ENCODE data around the gene RNF187. TPM values are rescaled to one million over a fixed set of nuclear protein-coding genes. Genes with fewer than 3 reads are reported as not detected.

The RNF187 gene
- total RNA-seq, 6 experiments from 2014 or later = 43.9 to 66.6 (median 56.3) TPM

- no peak for TF ChIP-seq CTCF (IDR thresholded peaks at IDR 0.05)
- no peak for TF ChIP-seq POLR2A (IDR thresholded peaks at IDR 0.05)
- H3K4me1 ChIP-seq = no peaks in the 10 kb centered on the region
- DNase-seq = no peak
- no peak for ATAC-seq
- peaks cover 0 to 24% (median 11%) of the 10 kb centered on the region in 4 donors for H3K36me3 ChIP-seq
- intact Hi-C loops (cut with DNase I) = no loop called here
- 74% methylated on average over 3 of the region's 3 CpGs for WGBS (ENCODE audit: insufficient coverage, low coverage, low lambda C conversion rate, missing lambda C conversion rate)
- H3K27me3 ChIP-seq = no peaks in the 10 kb centered on the region
- no peak overlapping the region for H3K27ac ChIP-seq
- no peaks in the 10 kb centered on the region for H3K9me3 ChIP-seq
- H3K4me3 ChIP-seq = no peak overlapping the region
Measured at GRCh38 chr1:228496494-228496893, 9.3 kb downstream of the RNF187 start.

- Histone ChIP-seq H3K36me3 (peaks cover 0 to 19% (median 11%) of the 10 kb centered on the region in 4 donors), H3K27ac (no peak overlapping the region), H3K4me1 (no peaks in the 10 kb centered on the region), H3K9me3 (no peaks in the 10 kb centered on the region), H3K27me3 (no peaks in the 10 kb centered on the region), H3K4me3 (no peak overlapping the region)
- intact Hi-C loops (cut with DNase I) = no loop called here
- TF ChIP-seq POLR2A (IDR thresholded peaks at IDR 0.05) (no peak), CTCF (IDR thresholded peaks at IDR 0.05) (no peak)
- 83% methylated on average over 5 of the region's 5 CpGs for WGBS (ENCODE audit: insufficient coverage, low coverage, low lambda C conversion rate, missing lambda C conversion rate)
- peak in 1 of 3 donors; percentile 22 for DNase-seq
- ATAC-seq = no peak
Measured at GRCh38 chr1:228497206-228497605, 10.0 kb downstream of the RNF187 start.

GRCh38 chr1:228497817-228498216 is 10.6 kb downstream of the RNF187 start:
- ATAC-seq = no peak
- intact Hi-C loops (cut with DNase I) = no loop called here
- peak in 1 of 3 donors; percentile 21 for DNase-seq
- H3K4me1 ChIP-seq = no peaks in the 10 kb centered on the region
- H3K9me3 ChIP-seq = no peaks in the 10 kb centered on the region
- WGBS (ENCODE audit: insufficient coverage, low coverage, low lambda C conversion rate, missing lambda C conversion rate) = 83% methylated on average over 8 of the region's 8 CpGs
- H3K36me3 ChIP-seq = peaks cover 0 to 19% (median 9%) of the 10 kb centered on the region in 4 donors
- H3K27ac ChIP-seq = no peak overlapping the region
- no peaks in the 10 kb centered on the region for H3K27me3 ChIP-seq
- H3K4me3 ChIP-seq = no peak overlapping the region
- TF ChIP-seq CTCF (IDR thresholded peaks at IDR 0.05) = no peak
- no peak for TF ChIP-seq POLR2A (IDR thresholded peaks at IDR 0.05)

DNA sequence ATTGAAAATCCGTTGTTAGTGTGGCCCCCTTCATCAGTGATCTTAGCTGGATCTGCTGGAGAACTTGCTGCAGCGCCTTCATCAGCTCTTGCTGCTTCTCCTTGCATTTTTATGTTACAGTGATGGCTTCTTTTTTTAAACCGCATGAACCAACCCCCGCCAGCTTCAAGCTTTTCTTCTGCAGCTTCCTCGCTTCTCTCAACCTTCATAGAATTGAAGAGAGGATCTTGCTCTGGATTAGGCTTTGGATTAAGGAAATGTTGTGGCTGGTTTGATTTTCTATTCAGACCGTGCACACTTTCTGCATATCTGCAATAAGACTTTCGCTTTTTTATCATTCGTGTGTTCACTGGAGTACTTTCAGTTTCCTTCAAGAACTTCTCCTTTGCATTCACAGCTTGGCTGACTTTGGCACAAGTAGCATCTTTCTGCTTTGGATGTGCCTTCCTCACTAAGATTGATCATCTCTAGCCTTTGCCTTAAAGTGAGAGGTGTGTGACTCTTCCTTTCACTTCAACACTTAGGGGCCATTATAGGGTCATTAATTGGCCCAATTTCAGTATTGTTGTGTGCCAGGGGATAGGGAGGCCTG is 13.1 kb downstream of the RNF187 start:
- 60% methylated on average over 7 of the region's 8 CpGs for WGBS (ENCODE audit: insufficient coverage, low coverage, low lambda C conversion rate, missing lambda C conversion rate)
- Histone ChIP-seq H3K27me3 (no peaks in the 10 kb centered on the region), H3K4me1 (no peaks in the 10 kb centered on the region), H3K4me3 (no peak overlapping the region), H3K27ac (no peak overlapping the region), H3K36me3 (no peaks in the 10 kb centered on the region), H3K9me3 (no peaks in the 10 kb centered on the region)
- ATAC-seq (peak in 1 of 4 donors; percentile 35), DNase-seq (no peak)
- intact Hi-C loops (cut with DNase I) = no loop called here
- TF ChIP-seq CTCF (IDR thresholded peaks at IDR 0.05) (no peak), POLR2A (IDR thresholded peaks at IDR 0.05) (no peak)
